ENCODE results near the gene ADGRD1.

ADGRD1 gene

GRCh38 chr12:130965214-130965613 lies 11.5 kb downstream of the ADGRD1 start:
- no peak for DNase-seq

GRCh38 chr12:130965668-130966067 lies 12.0 kb downstream of the ADGRD1 start:
- no peak for DNase-seq

GRCh38 chr12:130966443-130967030 lies 12.8 kb downstream of the ADGRD1 start:
- DNase-seq = no peak

- DNase-seq = no peak
Measured at GRCh38 chr12:130967636-130968035, 13.9 kb downstream of the ADGRD1 start.

GRCh38 chr12:130968611-130969010 lies 14.9 kb downstream of the ADGRD1 start:
- DNase-seq = no peak

- no peak for DNase-seq
Measured at GRCh38 chr12:130969223-130969622, 15.5 kb downstream of the ADGRD1 start.

- no peak for DNase-seq
Measured at GRCh38 chr12:130970165-130970907, 16.6 kb downstream of the ADGRD1 start.

- no peak for DNase-seq
Measured at GRCh38 chr12:130970908-130971233, 17.2 kb downstream of the ADGRD1 start.

GRCh38 chr12:130971925-130972585 lies 18.3 kb downstream of the ADGRD1 start:
- DNase-seq = no peak

- DNase-seq = no peak
Measured at GRCh38 chr12:130972586-130972950, 18.9 kb downstream of the ADGRD1 start.

GRCh38 chr12:130973109-130973508 lies 19.4 kb downstream of the ADGRD1 start:
- no peak for DNase-seq

- no peak for DNase-seq
Measured at GRCh38 chr12:130973906-130974305, 20.2 kb downstream of the ADGRD1 start.

- no peak for DNase-seq
Measured at GRCh38 chr12:130975116-130975515, 21.4 kb downstream of the ADGRD1 start.

GRCh38 chr12:130976171-130976720 lies 22.5 kb downstream of the ADGRD1 start:
- no peak for DNase-seq

- DNase-seq = no peak
Measured at GRCh38 chr12:130977046-130977742, 23.5 kb downstream of the ADGRD1 start.

- DNase-seq = no peak
Measured at GRCh38 chr12:130977743-130978095, 24.0 kb downstream of the ADGRD1 start.

- DNase-seq = no peak
Measured at GRCh38 chr12:130978785-130979184, 25.1 kb downstream of the ADGRD1 start.

GRCh38 chr12:130981074-130981742 lies 27.5 kb downstream of the ADGRD1 start:
- DNase-seq = no peak

- no peak for DNase-seq
Measured at GRCh38 chr12:130981911-130982310, 28.2 kb downstream of the ADGRD1 start.

- DNase-seq = no peak
Measured at GRCh38 chr12:130982565-130983225, 29.0 kb downstream of the ADGRD1 start.

Data from amygdala (tissue), 56 donors.